Panc1 (cell line): ENCODE measurements around the gene PHOSPHO2. TPM values are rescaled to one million over a fixed set of nuclear protein-coding genes. Genes with fewer than 3 reads are reported as not detected.

Experiments
- ATAC-seq: fragments of 200-7000 bp; cut with Tn5 transposase; 2 replicates; pipeline ENCODE4 v1.9.1; 2020; ENCODE audit warnings: mild to moderate bottlenecking, moderate library complexity
- BruUV-seq: library from RNA; stranded (reverse); fragments of 400-500 nt; replicated peaks from 2 replicates; lab custom pipeline; 2021; lab: Mats Ljungman, UMichigan
- CTCF ChIA-PET: fragments of 300-600 bp; sonication (Branson Sonifier 250); formaldehyde crosslinking; loops from one replicate; lab custom pipeline; 2022; ENCODE audit warnings: antibody characterized with exemption; lab: Charles Lee
- POLR2A ChIA-PET: fragments of 300-600 bp; sonication (Branson Sonifier 250); formaldehyde crosslinking; loops from one replicate; lab custom pipeline; 2022; ENCODE audit warnings: antibody characterized with exemption; lab: Charles Lee
- DNase-seq: peaks from one replicate; pipeline ENCODE4 v3.0.0-alpha.2; 2010; ENCODE audit warnings: low read depth, low spot score
- H3K27ac ChIP-seq: 2 replicates; pipeline ENCODE4 v1.5.1; 2011; ENCODE audit warnings: mild to moderate bottlenecking, low read length, inconsistent platforms
- H3K27me3 ChIP-seq: fragments of 200-500 bp; sonication (Bioruptor generic); 2 replicates; pipeline ENCODE4 v1.6.0; 2014; ENCODE audit warnings: low read length, inconsistent platforms; ENCODE audit not compliant: control insufficient read depth, insufficient read depth
- H3K36me3 ChIP-seq: fragments of 200-500 bp; sonication (Bioruptor generic); 2 replicates; pipeline ENCODE4 v1.5.1; 2014; ENCODE audit warnings: inconsistent platforms, mild to moderate bottlenecking, low read length, moderate library complexity; ENCODE audit not compliant: control insufficient read depth, insufficient read depth
- H3K4me1 ChIP-seq: 2 replicates; pipeline ENCODE4 v1.5.1; 2011; ENCODE audit warnings: inconsistent platforms, mild to moderate bottlenecking, low read length, moderate library complexity; ENCODE audit not compliant: control insufficient read depth, insufficient read depth
- H3K4me3 ChIP-seq, 2 experiments: 2 replicates each; pipeline ENCODE4 v1.5.1; 2011 to 2012; ENCODE audit warnings: low read depth in 2 of 2, low read length in 2 of 2, mild to moderate bottlenecking in 2 of 2, inconsistent platforms in 1 of 2, moderate library complexity in 1 of 2
- H3K9me3 ChIP-seq: fragments of 200-500 bp; sonication (Bioruptor generic); 2 replicates; pipeline ENCODE4 v1.5.1; 2014; ENCODE audit warnings: low read depth, mild to moderate bottlenecking, inconsistent platforms, low read length, moderate library complexity; ENCODE audit not compliant: control insufficient read depth, insufficient read depth
- CTCF ChIP-seq: fragments of 450-650 bp; IDR thresholded peaks from 2 replicates; pipeline ENCODE4 v1.5.1; 2017; ENCODE audit warnings: mild to moderate bottlenecking
- POLR2AphosphoS5 ChIP-seq: IDR thresholded peaks from 2 replicates; pipeline ENCODE4 v1.6.1; 2012; ENCODE audit warnings: mild to moderate bottlenecking, low read depth, low read length, moderate library complexity
- REST ChIP-seq, 2 experiments: IDR thresholded peaks; 2 replicates each; pipeline ENCODE4 v1.6.1; 2011 to 2012; ENCODE audit warnings: low read depth in 2 of 2, control low read depth in 1 of 2, low read length in 1 of 2, mild to moderate bottlenecking in 1 of 2, moderate library complexity in 1 of 2; ENCODE audit not compliant: insufficient read depth in 1 of 2
- SIN3A ChIP-seq: IDR thresholded peaks from 2 replicates; pipeline ENCODE4 v1.6.1; 2012; ENCODE audit warnings: low read depth, mild to moderate bottlenecking, low read length, moderate library complexity, borderline replicate concordance; ENCODE audit not compliant: insufficient read depth
- TCF7L2 ChIP-seq: IDR thresholded peaks from 2 replicates; pipeline ENCODE4 v1.6.1; 2011; ENCODE audit warnings: mild to moderate bottlenecking, low read depth, low read length, inconsistent platforms
- in situ Hi-C: cut with HindIII; loops from 2 replicates; pipeline ENCODE4 v1.10.0; 2016; ENCODE audit warnings: low sequenced_read_pairs, low pct_unique_long_range_greater_than_20kb
- intact Hi-C: fragments of 100-400 bp; cut with micrococcal nuclease; formaldehyde crosslinking; loops from one replicate; pipeline ENCODE4 v1.10.0; 2022; ENCODE audit not compliant: unreplicated experiment
- total RNA-seq: library from RNA; stranded (reverse); gene quantifications from one replicate; pipeline ENCODE4 v1.2.1, GENCODE V29; 2021; ENCODE audit not compliant: unreplicated experiment

PHOSPHO2 gene
- total RNA-seq, 1 experiment from 2014 or later, result 6.2 TPM

DNA sequence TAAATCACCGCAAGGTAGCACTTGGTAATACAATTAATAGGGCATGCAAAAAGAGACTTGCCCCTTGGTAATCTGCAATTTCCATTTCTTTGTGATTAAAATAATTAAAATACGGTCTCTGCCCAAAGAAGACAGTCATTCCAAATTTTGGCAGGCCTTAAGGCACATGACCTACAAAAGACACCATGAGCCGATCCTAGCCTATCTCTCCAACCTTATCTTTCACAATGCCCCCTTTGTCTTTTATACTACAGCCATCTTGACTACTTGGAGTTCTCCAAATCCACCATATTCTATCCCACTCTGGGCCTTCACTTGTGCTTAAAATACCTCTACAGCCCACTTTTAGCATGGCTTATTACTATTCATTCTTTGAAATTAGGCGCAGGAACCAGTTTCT, 23.3 kb upstream of the PHOSPHO2 start:
- H3K36me3 ChIP-seq, result no peaks in the 10 kb centered on the region
- no peaks in the 10 kb centered on the region for H3K4me1 ChIP-seq
- no TSS peak for BruUV-seq
- in situ Hi-C loops (no loop called here), intact Hi-C loops (no loop called here)
- ATAC-seq (no peak), DNase-seq (no peak)
- CTCF ChIA-PET, result no interaction called here
- POLR2A ChIA-PET, result interaction anchor here (0.6 kb wide), 1 partner anchor 234 kb away, joined by 3 read pairs; no protein-coding TSS in a partner anchor
- no peaks in the 10 kb centered on the region for H3K9me3 ChIP-seq
- no peak overlapping the region for H3K27ac ChIP-seq
- no peaks in the 10 kb centered on the region for H3K27me3 ChIP-seq
- TF ChIP-seq REST (IDR thresholded peaks at IDR 0.05; ENCODE audit: insufficient read depth in 1 of 2, low read depth in 2 of 2, low read length in 1 of 2), result no peak
- no peak for TF ChIP-seq SIN3A
- no peak for TF ChIP-seq POLR2AphosphoS5
- TF ChIP-seq CTCF, result no peak
- H3K4me3 ChIP-seq, result no peak overlapping the region

DNA sequence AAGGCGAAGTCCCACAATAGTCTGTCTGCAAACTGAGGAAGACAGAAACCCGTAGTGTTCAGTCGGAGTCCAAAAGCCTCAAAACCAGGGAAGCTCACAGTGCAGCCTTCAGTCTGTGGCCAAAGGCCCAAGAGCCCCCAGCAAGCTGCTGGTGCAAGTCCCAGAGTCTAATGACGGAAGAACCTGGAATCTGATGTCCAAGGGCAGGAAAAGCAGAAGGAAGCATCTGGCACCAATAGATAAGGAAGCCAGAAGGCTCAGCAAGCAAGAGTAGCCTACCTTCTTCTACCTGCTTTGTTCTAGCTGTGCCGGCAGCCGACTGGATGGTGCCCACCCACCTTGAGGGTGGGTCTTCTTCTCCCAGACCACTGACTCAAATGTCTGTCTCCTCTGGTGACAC, 21.9 kb upstream of the PHOSPHO2 start:
- ATAC-seq, result no peak
- CTCF ChIA-PET, result interaction anchor here (0.6 kb wide), 1 partner anchor 1619 kb away, joined by 4 read pairs; no protein-coding TSS in a partner anchor
- intact Hi-C loops, result no loop called here
- no peaks in the 10 kb centered on the region for H3K4me1 ChIP-seq
- H3K9me3 ChIP-seq, result no peaks in the 10 kb centered on the region
- BruUV-seq, result no TSS peak
- TF ChIP-seq REST (IDR thresholded peaks at IDR 0.05; ENCODE audit: insufficient read depth in 1 of 2, low read depth in 2 of 2, low read length in 1 of 2) (no peak), POLR2AphosphoS5 (no peak), SIN3A (no peak), TCF7L2 (no peak), CTCF (no peak)
- H3K27me3 ChIP-seq, result no peaks in the 10 kb centered on the region
- in situ Hi-C loops, result no loop called here
- H3K27ac ChIP-seq, result no peak overlapping the region
- DNase-seq, result no peak
- no peaks in the 10 kb centered on the region for H3K36me3 ChIP-seq
- no peak overlapping the region for H3K4me3 ChIP-seq
- POLR2A ChIA-PET, result no interaction called here
